HG03575 (cell line): ENCODE measurements around the gene PLCB4.

Source experiments
- ATAC-seq: cut with Tn5 transposase; IDR thresholded peaks from one replicate; pipeline ENCODE4 v1.9.1; 2021; ENCODE audit not compliant: unreplicated experiment, insufficient number of reproducible peaks, low FRiP score; ENCODE audit errors: extremely low read depth

The PLCB4 gene

GRCh38 chr20:9200620-9201019, 131.7 kb downstream of the PLCB4 start:
- no peak for ATAC-seq

DNA sequence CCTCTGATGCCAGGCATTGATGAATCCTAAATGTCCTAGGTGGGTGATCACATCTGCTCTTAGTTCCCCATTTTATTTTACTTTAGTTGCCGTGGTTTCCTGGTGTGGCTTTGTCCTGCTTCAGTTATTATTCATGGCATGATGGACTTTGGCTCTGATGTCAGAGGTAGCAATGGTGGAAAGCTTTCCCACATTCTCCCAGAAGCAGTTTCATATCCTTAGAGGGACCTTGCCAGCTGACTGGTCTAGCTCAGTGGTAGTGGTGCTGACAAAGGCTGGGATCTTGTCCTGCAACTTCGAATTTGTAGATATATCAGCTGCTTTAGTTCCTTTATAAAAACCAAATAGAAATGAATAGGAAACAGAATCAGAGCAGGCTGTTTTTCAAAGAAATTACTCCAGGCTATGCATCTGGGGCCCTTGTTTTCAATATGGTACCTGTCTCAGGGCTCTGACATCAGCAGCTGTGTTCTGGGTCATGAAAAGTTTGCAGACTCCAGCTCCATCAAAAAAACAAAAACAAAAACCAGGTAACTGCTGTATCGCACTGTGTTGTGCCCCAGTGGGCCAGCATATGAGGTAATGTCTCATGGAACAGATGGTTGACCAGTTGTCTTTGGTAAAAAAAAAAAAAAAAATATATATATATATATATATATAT, 133.7 kb downstream of the PLCB4 start:
- no peak for ATAC-seq

GRCh38 chr20:9203081-9203447, 134.2 kb downstream of the PLCB4 start:
- ATAC-seq, result no peak

GRCh38 chr20:9204979-9205378, 136.1 kb downstream of the PLCB4 start:
- no peak for ATAC-seq

- ATAC-seq, result no peak
Observed at GRCh38 chr20:9206486-9206885, 137.6 kb downstream of the PLCB4 start.

DNA sequence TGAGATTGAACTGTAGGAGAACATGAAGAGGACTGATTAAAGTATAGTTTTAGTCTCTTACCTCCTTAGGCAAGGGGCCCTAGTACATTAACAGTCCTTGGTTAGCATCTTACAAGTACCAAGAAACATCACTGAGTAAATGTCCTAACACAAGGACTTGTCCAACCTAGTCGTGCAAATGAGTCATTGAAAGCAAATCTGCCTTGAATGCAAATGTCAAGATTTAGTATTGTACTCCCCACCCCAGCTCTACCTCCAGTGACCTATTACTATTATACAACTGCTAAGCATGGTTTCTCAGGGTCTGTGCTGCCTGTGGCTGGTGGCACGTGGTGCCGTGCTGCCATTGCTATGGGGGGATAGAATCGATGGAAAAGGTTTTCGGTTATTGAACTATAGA, 138.4 kb downstream of the PLCB4 start:
- ATAC-seq, result no peak

DNA sequence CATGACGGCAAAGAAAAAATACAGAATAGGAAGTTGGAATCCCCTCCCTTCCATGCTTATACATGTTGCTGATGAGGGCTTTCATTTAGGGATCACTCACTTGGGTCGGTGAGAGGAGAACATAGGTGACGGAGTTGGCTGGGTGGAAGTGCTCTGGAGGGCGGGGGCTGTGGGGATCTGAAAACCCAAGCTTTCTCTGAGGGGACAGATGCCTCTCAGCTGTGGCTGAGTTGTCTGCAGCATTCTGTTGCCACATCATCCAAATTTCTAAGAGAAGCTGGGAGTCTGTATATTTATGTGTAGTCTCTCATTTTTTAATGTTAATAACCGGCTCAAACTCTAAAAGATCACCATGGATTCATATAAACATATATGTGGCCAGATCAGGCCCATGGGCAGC, 141.5 kb downstream of the PLCB4 start:
- ATAC-seq, result no peak

DNA sequence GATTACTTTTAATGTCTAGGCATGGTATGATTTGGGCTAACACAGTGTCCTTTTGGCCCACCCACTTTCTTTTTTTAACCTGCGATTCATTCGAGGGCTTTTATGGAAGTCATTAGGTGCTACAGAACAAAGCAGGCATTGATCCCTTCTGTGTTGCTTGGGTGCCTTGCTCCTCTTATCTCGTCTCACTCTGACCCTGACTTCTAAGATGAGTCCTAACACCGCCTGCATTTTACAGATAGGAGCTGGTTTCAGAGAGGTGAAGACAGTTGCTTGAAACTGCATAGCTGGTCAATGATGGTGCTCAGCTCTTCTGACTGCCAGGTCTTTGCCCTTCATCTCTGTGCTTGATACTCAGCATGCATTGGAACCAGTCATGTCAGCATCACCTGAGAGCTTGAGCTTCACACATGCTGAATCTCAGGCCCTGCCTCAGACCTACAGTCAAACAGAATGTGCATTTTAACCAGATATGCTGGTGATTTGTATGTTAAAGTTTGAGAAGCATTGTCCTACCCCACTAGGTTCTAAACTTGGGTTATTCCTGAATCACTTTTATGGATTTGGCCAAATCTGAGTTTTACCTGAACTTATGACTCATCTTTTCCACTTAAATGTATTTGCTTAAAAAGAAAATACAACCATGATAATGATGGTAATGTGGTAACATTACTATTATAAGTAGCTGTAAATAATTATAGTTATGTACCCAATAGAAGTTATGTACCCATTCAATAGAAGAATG, 142.3 kb downstream of the PLCB4 start:
- no peak for ATAC-seq

- no peak for ATAC-seq
Observed at GRCh38 chr20:9212735-9213134, 143.8 kb downstream of the PLCB4 start.

GRCh38 chr20:9214685-9215084, 145.8 kb downstream of the PLCB4 start:
- ATAC-seq, result no peak

- ATAC-seq, result no peak
Observed at GRCh38 chr20:9215539-9215938, 146.7 kb downstream of the PLCB4 start.

- no peak for ATAC-seq
Observed at GRCh38 chr20:9218531-9218961, 149.7 kb downstream of the PLCB4 start.

- ATAC-seq, result no peak
Observed at GRCh38 chr20:9220874-9221547, 152.1 kb downstream of the PLCB4 start.

DNA sequence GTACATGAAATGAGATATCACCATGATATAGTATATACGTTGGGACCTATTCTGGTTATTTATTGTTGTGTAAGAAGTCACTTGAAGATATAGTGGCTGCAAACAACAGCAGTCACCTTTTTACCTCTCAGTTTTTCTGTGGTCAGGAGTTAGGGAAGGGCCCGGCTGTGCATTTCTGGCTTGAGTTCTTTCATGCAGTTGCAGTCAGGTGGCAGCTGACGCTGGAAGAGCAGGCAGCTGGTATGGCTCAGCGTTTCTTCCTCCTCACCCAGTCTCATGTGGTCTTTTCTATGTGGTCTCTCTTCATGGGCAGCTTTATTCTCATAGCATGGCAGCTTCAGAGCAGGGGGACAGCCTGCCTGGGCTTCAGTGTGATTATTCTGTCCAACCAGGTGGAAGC, 154.4 kb downstream of the PLCB4 start:
- ATAC-seq, result no peak

GRCh38 chr20:9225879-9226278, 157.0 kb downstream of the PLCB4 start:
- no peak for ATAC-seq

GRCh38 chr20:9227896-9228615, 159.2 kb downstream of the PLCB4 start:
- no peak for ATAC-seq

DNA sequence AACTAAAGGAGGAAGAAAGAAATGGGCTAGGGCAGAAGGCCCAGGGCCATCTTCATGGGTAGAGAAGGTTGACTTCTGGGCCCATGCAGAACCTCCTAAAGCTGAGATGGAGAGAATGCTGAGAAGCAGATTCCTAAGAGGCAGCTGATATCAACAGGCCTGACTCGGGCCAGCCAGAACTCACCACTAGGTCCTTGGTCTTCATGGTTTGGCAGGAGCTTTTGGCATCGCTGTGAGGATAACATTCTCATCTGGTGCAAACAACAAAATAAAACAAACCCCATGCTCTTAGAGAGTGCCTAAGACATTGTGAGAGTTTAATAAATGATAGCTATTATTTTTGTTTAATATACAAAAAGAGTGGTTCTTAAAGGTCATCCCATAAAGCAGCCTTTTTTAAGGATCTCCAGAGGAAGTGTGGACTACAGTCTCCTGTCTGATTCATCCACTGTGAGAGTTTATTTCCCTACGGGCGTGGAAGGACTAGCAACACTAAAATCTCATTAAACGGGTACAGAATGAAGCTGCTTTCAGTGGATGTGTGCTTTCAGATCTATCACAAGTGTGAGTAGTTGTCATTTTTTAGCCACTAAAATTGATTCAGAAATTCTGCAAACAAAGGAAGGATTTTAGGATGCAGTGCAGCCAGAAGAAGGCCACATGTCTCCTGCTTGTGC, 160.0 kb downstream of the PLCB4 start:
- ATAC-seq, result no peak

- no peak for ATAC-seq
Observed at GRCh38 chr20:9230406-9230805, 161.5 kb downstream of the PLCB4 start.

DNA sequence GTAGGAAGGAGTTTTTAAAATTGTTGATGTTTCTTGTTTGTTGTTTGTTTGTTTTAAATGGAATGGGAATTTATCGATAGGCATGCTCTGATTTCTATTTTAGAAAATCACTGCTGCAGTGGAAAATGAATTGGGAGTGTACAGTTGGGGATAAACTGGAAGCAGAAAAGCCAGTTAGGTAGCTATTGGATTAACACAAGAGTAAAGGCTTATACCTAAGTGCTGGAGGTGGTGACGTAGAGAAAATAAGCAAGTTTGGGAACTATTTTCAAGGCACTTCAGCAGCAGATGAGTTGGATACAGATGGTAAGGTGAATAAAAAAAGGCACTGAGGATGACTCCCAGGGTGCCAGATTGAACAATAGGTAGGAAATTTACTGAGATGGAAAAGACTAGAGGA, 164.9 kb downstream of the PLCB4 start:
- ATAC-seq, result no peak
